Erythroblast (primary cell): ENCODE results near the gene LKAAEAR1.

Source experiments
- GATA1 ChIP-seq: IDR thresholded peaks from 2 replicates; pipeline ENCODE4 v1.6.1; 2011; ENCODE audit warnings: low read depth, mild to moderate bottlenecking, control low read depth, low read length, moderate library complexity
- POLR2A ChIP-seq: IDR thresholded peaks from 2 replicates; pipeline ENCODE4 v1.6.1; 2011; ENCODE audit warnings: mild to moderate bottlenecking, low read length

DNA sequence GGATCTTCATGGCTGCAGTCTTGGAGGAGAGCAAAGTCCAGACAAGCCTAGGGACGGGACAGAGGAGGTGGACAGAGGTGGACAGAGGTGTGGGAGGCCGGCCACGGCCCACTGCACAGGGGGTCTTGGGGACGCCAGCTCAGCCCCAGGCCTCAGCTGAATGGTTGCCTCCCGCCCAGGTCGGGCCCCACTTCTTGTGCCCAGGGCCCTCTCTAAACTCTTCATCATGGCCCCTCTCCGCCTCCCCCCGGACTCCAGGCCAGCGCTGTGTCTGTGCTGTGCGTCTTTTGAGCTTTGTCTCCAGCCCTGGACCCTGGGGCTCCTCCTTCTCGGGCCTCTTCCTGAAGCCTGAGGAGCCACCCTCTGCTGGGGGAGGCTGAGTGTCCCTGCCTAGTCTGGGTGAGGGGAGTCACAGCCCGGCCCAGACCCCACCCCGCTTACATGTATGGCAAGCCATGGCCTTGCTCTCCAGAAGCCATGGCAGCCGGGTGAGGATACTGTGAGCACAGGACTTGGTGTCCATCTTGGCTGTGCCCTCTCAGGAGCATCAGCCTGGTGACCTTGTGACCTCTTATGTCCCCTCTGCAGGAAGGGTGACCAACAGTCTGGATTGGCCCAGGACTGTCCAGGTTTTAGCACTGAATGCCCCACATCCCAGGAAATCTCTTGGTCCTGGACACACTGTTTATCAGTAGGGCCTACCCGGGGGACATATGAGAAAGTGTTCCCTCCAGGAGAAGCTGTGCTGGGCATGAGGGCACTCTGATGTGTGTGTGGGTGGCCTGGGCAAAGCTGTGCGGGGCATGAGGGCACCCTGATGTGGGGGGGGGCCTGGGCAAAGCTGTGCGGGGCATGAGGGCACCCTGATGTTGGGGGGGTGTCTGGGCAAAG lies 32.6 kb upstream of the LKAAEAR1 start:
- TF ChIP-seq POLR2A, result no peak
- TF ChIP-seq GATA1, result no peak
